ENCODE measurements around the gene EFNA3.
A peak's percentile ranks its signal among the peaks of the same experiment; 100 is the strongest.

EFNA3 gene

GRCh38 chr1:155078469-155079209 lies at the start of gene EFNA3:
TSS of gene EFNA3 (plus strand) at chr1:155078837. CDS start at chr1:155078942, 105 bp downstream.
- TF ChIP-seq CTCF (IDR thresholded peaks at IDR 0.05; ENCODE audit: low read depth, low read length, missing control alignments): no peak
- peak within 1 kb of the TSS; percentile 21 for H3K4me3 ChIP-seq (ENCODE audit: low read depth, low read length)
- no peak for DNase-seq (ENCODE audit: low read depth)
- in situ Hi-C loops (cut with HindIII; ENCODE audit: low sequenced_read_pairs): no loop called here

- in situ Hi-C loops (cut with HindIII; ENCODE audit: low sequenced_read_pairs): no loop called here
- H3K4me3 ChIP-seq (ENCODE audit: low read depth, low read length): no peak overlapping the region
- no peak for DNase-seq (ENCODE audit: low read depth)
- no peak for TF ChIP-seq CTCF (IDR thresholded peaks at IDR 0.05; ENCODE audit: low read depth, low read length, missing control alignments)
Observed at GRCh38 chr1:155029513-155030242, 49.0 kb upstream of the EFNA3 start.

GRCh38 chr1:155030243-155030795 lies 48.3 kb upstream of the EFNA3 start:
- no peak for TF ChIP-seq CTCF (IDR thresholded peaks at IDR 0.05; ENCODE audit: low read depth, low read length, missing control alignments)
- DNase-seq (ENCODE audit: low read depth): no peak
- H3K4me3 ChIP-seq (ENCODE audit: low read depth, low read length): no peak overlapping the region
- in situ Hi-C loops (cut with HindIII; ENCODE audit: low sequenced_read_pairs): no loop called here

GRCh38 chr1:155030899-155031298 lies 47.7 kb upstream of the EFNA3 start:
- H3K4me3 ChIP-seq (ENCODE audit: low read depth, low read length): no peak overlapping the region
- no peak for TF ChIP-seq CTCF (IDR thresholded peaks at IDR 0.05; ENCODE audit: low read depth, low read length, missing control alignments)
- in situ Hi-C loops (cut with HindIII; ENCODE audit: low sequenced_read_pairs): no loop called here
- DNase-seq (ENCODE audit: low read depth): no peak

- no peak for TF ChIP-seq CTCF (IDR thresholded peaks at IDR 0.05; ENCODE audit: low read depth, low read length, missing control alignments)
- in situ Hi-C loops (cut with HindIII; ENCODE audit: low sequenced_read_pairs): no loop called here
- H3K4me3 ChIP-seq (ENCODE audit: low read depth, low read length): no peak overlapping the region
- no peak for DNase-seq (ENCODE audit: low read depth)
Observed at GRCh38 chr1:155032886-155033285, 45.8 kb upstream of the EFNA3 start.

GRCh38 chr1:155033524-155033923 lies 45.1 kb upstream of the EFNA3 start, which contains the start of the genes DCST1 and DCST2:
TSS of gene DCST1 (plus strand) at chr1:155033824. CDS start at chr1:155034037, 213 bp downstream.
TSS of gene DCST2 (minus strand) at chr1:155033781. CDS start at chr1:155033701, 80 bp downstream.
- no peak within 1 kb of the TSS for H3K4me3 ChIP-seq (ENCODE audit: low read depth, low read length)
- in situ Hi-C loops (cut with HindIII; ENCODE audit: low sequenced_read_pairs): no loop called here
- TF ChIP-seq CTCF (IDR thresholded peaks at IDR 0.05; ENCODE audit: low read depth, low read length, missing control alignments): no peak
- no peak for DNase-seq (ENCODE audit: low read depth)
